MCF 10A (cell line): Measurements from ENCODE around the gene WDFY1. TPM values are rescaled to one million over a fixed set of nuclear protein-coding genes. Genes with fewer than 3 reads are reported as not detected.

Experiments used
- BruUV-seq: library from RNA; stranded (reverse); fragments of 400-500 nt; replicated peaks from 2 replicates; lab custom pipeline; 2021; lab: Mats Ljungman, UMichigan
- CTCF ChIA-PET: fragments of 300-600 bp; sonication (Branson Sonifier 250); formaldehyde crosslinking; extraction: SDS; loops from one replicate; lab custom pipeline; 2021; ENCODE audit warnings: antibody characterized with exemption, inconsistent platforms; lab: Yijun Ruan, JAX
- POLR2A ChIA-PET: fragments of 300-600, 350-650 bp; sonication (Branson Sonifier 250); formaldehyde crosslinking; extraction: SDS; loops from one replicate; lab custom pipeline; 2020; ENCODE audit warnings: antibody characterized with exemption, inconsistent platforms; lab: Yijun Ruan, JAX
- DNase-seq: peaks from one replicate; pipeline ENCODE4 v3.0.0-alpha.2; 2018; ENCODE audit not compliant: unreplicated experiment
- H3K27ac Mint-ChIP-seq: one replicate; pipeline ENCODE4 v1.8.0; 2022; ENCODE audit warnings: mild to moderate bottlenecking, low read depth, mixed read lengths; ENCODE audit not compliant: unreplicated experiment
- H3K27me3 Mint-ChIP-seq: one replicate; pipeline ENCODE4 v1.8.0; 2022; ENCODE audit warnings: mixed read lengths; ENCODE audit not compliant: insufficient read depth, unreplicated experiment
- H3K36me3 Mint-ChIP-seq: one replicate; pipeline ENCODE4 v1.8.0; 2022; ENCODE audit warnings: mild to moderate bottlenecking, moderate library complexity, mixed read lengths; ENCODE audit not compliant: insufficient read depth, unreplicated experiment
- H3K4me1 Mint-ChIP-seq: one replicate; pipeline ENCODE4 v1.8.0; 2022; ENCODE audit warnings: mixed read lengths; ENCODE audit not compliant: insufficient read depth, unreplicated experiment
- H3K4me3 Mint-ChIP-seq: one replicate; pipeline ENCODE4 v1.8.0; 2022; ENCODE audit warnings: mild to moderate bottlenecking, moderate library complexity, mixed read lengths; ENCODE audit not compliant: unreplicated experiment
- H3K9me3 Mint-ChIP-seq: one replicate; pipeline ENCODE4 v1.8.0; 2022; ENCODE audit warnings: mixed read lengths; ENCODE audit not compliant: unreplicated experiment
- intact Hi-C: fragments of 100-400 bp; cut with micrococcal nuclease; formaldehyde crosslinking; loops from 2 replicates; pipeline ENCODE4 v1.14.1; 2022
- total RNA-seq: library from RNA; stranded (reverse); gene quantifications from 2 replicates; pipeline ENCODE4 v1.2.3, GENCODE V29; 2022
- TF ChIP-seq, protein P1 (sequence below): fragments of 200-600 bp; IDR thresholded peaks from one replicate; pipeline ENCODE4 v1.8.0; 2022; ENCODE audit warnings: antibody characterized with exemption, mild to moderate bottlenecking; ENCODE audit not compliant: unreplicated experiment

WDFY1 gene
- total RNA-seq, 1 experiment from 2014 or later, result 36.9 TPM

DNA sequence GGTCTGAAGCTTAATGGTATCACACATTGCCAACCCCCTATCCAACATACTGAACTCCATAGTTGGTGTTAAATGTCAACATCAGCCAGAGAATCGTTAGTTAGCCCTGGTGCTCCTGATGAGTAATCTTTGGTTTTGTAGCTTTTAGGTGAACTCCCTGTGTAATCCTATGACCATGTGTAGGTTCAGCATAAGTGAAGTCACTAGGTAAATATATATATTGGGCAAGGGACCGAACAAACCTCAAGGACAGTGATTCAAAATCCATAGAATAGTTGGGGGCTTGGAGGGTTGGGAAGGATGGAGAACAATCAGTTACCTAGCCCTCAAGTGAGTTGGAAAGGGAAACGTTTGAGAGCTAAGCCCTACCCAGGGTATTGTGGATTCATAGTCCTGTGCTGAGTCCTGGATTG is 91.7 kb downstream of the WDFY1 start:
- no TSS peak for BruUV-seq
- peak; percentile 43 for DNase-seq
- intact Hi-C loops, result no loop called here

DNA sequence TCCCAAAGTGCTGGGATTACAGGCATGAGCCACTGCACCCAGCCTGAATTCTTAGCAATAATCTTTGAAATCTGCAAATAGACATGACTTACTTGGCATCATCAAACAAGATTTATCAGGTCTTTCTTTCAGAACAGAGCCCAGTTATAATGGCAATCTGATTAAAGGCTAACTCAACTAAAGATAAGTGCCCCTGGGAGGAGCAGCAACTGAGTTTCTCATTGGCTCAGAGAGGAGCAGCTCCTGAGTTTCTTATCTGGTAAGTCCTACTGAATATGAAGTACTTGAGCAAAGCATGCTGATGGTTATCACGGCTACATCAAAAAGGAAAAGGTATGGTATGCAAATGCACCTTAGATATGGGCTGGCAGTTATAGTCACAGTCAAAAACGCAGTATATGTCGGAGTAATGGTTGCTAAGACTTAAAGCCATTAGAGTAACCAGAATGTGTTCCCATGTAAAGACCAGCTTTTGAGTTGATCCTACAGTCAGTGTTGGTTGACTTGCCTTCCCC is 92.8 kb downstream of the WDFY1 start:
- Mint-ChIP-seq H3K36me3 (peaks cover 15% of the 10 kb centered on the region), H3K27me3 (no peaks in the 10 kb centered on the region), H3K27ac (no peak overlapping the region), H3K9me3 (peaks cover 10% of the 10 kb centered on the region), H3K4me1 (peaks cover 6% of the 10 kb centered on the region), H3K4me3 (no peak overlapping the region)
- ChIA-PET CTCF (interaction anchor here (0.9 to 1.7 kb wide), 3 partner anchors 13 to 880 kb away, joined by 4 to 6 read pairs (median 4); no protein-coding TSS in a partner anchor), POLR2A (interaction anchor here (1.6 kb wide), 1 partner anchor 14 kb away, joined by 4 read pairs; no protein-coding TSS in a partner anchor)
- TF ChIP-seq, protein P1, sequence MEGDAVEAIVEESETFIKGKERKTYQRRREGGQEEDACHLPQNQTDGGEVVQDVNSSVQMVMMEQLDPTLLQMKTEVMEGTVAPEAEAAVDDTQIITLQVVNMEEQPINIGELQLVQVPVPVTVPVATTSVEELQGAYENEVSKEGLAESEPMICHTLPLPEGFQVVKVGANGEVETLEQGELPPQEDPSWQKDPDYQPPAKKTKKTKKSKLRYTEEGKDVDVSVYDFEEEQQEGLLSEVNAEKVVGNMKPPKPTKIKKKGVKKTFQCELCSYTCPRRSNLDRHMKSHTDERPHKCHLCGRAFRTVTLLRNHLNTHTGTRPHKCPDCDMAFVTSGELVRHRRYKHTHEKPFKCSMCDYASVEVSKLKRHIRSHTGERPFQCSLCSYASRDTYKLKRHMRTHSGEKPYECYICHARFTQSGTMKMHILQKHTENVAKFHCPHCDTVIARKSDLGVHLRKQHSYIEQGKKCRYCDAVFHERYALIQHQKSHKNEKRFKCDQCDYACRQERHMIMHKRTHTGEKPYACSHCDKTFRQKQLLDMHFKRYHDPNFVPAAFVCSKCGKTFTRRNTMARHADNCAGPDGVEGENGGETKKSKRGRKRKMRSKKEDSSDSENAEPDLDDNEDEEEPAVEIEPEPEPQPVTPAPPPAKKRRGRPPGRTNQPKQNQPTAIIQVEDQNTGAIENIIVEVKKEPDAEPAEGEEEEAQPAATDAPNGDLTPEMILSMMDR, result no peak
- intact Hi-C loops, result no loop called here
- DNase-seq, result no peak
- no TSS peak for BruUV-seq

More for the DNA sequence above, 91.7 kb downstream of the WDFY1 start:
- CTCF ChIA-PET, result interaction anchor here (0.9 to 1.7 kb wide), 4 partner anchors 14 to 881 kb away, joined by 4 to 6 read pairs (median 4); no protein-coding TSS in a partner anchor
- Mint-ChIP-seq H3K27me3 (no peaks in the 10 kb centered on the region), H3K36me3 (peaks cover 15% of the 10 kb centered on the region), H3K4me1 (peaks cover 6% of the 10 kb centered on the region), H3K4me3 (no peak overlapping the region), H3K9me3 (peaks cover 10% of the 10 kb centered on the region), H3K27ac (no peak overlapping the region)
- TF ChIP-seq, protein P1, result no peak
- POLR2A ChIA-PET, result interaction anchor here (0.8 to 1.6 kb wide), 4 partner anchors 8 to 30 kb away, joined by 3 to 4 read pairs (median 3); no protein-coding TSS in a partner anchor

DNA sequence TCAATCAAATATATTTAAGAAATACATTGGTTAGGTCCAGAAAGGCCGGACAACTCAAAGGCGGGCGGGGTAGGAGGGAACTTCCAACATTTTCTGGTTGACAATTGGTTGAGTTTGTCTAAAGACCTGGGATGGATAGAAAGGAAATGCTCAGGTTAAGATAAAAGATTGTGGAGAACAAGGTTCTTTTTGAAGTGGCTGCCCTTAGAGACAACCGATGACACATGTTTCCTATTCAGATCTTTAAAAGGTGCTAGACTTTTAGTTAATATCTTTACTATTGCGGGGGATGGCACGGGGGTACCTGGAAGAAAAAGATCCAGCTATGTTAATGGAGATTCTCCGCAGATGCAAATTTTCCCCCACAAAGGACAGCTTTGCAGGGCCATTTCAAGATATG is 97.7 kb downstream of the WDFY1 start:
- ChIA-PET POLR2A (interaction anchor here (0.9 kb wide), 1 partner anchor 9 kb away, joined by 5 read pairs; no protein-coding TSS in a partner anchor), CTCF (interaction anchor here (0.6 to 1.4 kb wide), 4 partner anchors 9 to 119 kb away, joined by 3 to 4 read pairs (median 4); no protein-coding TSS in a partner anchor)
- no peak for DNase-seq
- intact Hi-C loops, result no loop called here
- Mint-ChIP-seq H3K27me3 (no peaks in the 10 kb centered on the region), H3K4me3 (no peak overlapping the region), H3K27ac (peak overlapping the region; percentile 86), H3K9me3 (peaks cover 10% of the 10 kb centered on the region), H3K36me3 (peaks cover 15% of the 10 kb centered on the region), H3K4me1 (peaks cover 9% of the 10 kb centered on the region)
- TF ChIP-seq, protein P1, result no peak
- no TSS peak for BruUV-seq

DNA sequence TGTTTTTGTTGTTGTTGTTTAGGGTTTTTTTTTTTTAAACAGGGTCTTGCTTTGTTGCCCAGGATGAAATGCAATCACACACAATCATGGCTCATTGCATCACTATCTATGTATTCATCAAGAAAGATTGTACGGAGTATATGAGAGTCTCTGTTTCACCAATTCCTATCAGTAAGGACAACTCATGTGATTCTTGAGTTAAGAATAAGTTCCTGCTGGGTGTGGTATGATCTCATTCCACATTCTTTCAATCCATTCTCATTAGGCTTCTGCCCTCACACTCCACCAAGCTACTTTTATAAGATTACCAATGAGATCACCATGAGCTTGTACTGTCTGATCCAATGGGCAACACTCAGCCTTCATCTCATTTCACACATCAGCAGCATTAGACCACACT is 98.6 kb downstream of the WDFY1 start:
- peak overlapping the region; percentile 86 for H3K27ac Mint-ChIP-seq
- ChIA-PET POLR2A (interaction anchor here (0.7 to 1.1 kb wide), 3 partner anchors 8 to 12 kb away, joined by 3 to 5 read pairs (median 4); no protein-coding TSS in a partner anchor), CTCF (interaction anchor here (1.4 kb wide), 1 partner anchor 8 kb away, joined by 4 read pairs; no protein-coding TSS in a partner anchor)
- TF ChIP-seq, protein P1, result no peak
- H3K4me3 Mint-ChIP-seq, result no peak overlapping the region
- peaks cover 9% of the 10 kb centered on the region for H3K4me1 Mint-ChIP-seq
- no peak for DNase-seq
- no TSS peak for BruUV-seq
- H3K27me3 Mint-ChIP-seq, result no peaks in the 10 kb centered on the region
- intact Hi-C loops, result no loop called here
- peaks cover 10% of the 10 kb centered on the region for H3K9me3 Mint-ChIP-seq
- peaks cover 15% of the 10 kb centered on the region for H3K36me3 Mint-ChIP-seq
